Left kidney (tissue), 2 donors: Measurements from ENCODE around the gene RALGPS2. TPM values are rescaled to one million over a fixed set of nuclear protein-coding genes. Genes with fewer than 3 reads are reported as not detected.
"Not testable (repeated sequence)": the region's sequence is repeated elsewhere in the genome, so short reads cannot be mapped to it uniquely, and the experiment has no call there.

Experiments used
- DNase-seq: peaks from one replicate; pipeline ENCODE4 v3.0.0-alpha.2; 2013
- polyA plus RNA-seq: library from polyadenylated mRNA; unstranded; fragments of 120-200 nt; gene quantifications from one replicate; pipeline ENCODE4 v1.2.1, GENCODE V29; 2013; ENCODE audit not compliant: insufficient read length

Gene RALGPS2
- polyA plus RNA-seq, 1 donor, result 42.2 TPM

- DNase-seq, result no peak
These were observed 216.8 kb downstream of the RALGPS2 start for GRCh38 chr1:178941849-178942248.

GRCh38 chr1:178942285-178943198 is 217.5 kb downstream of the RALGPS2 start:
- no peak for DNase-seq

- no peak for DNase-seq
These were observed 219.7 kb downstream of the RALGPS2 start for GRCh38 chr1:178944729-178945128.

GRCh38 chr1:178945763-178946266 is 220.8 kb downstream of the RALGPS2 start:
- DNase-seq, result no peak

GRCh38 chr1:178946416-178946815 is 221.4 kb downstream of the RALGPS2 start:
- DNase-seq, result no peak

- DNase-seq, result no peak
These were observed 222.0 kb downstream of the RALGPS2 start for GRCh38 chr1:178946855-178947676.

GRCh38 chr1:178947677-178947981 is 222.6 kb downstream of the RALGPS2 start:
- DNase-seq, result no peak

- no peak for DNase-seq
These were observed 223.6 kb downstream of the RALGPS2 start for GRCh38 chr1:178948676-178949075.

- DNase-seq, result not testable (repeated sequence)
These were observed 224.8 kb downstream of the RALGPS2 start for GRCh38 chr1:178949866-178950265.

GRCh38 chr1:178951600-178951999 is 226.6 kb downstream of the RALGPS2 start:
- DNase-seq, result no peak

GRCh38 chr1:178953034-178953433 is 228.0 kb downstream of the RALGPS2 start:
- no peak for DNase-seq

GRCh38 chr1:178953538-178954324 is 228.7 kb downstream of the RALGPS2 start:
- no peak for DNase-seq

- no peak for DNase-seq
These were observed 229.3 kb downstream of the RALGPS2 start for GRCh38 chr1:178954325-178954690.

GRCh38 chr1:178954937-178955336 is 229.9 kb downstream of the RALGPS2 start:
- no peak for DNase-seq

- no peak for DNase-seq
These were observed 230.4 kb downstream of the RALGPS2 start for GRCh38 chr1:178955391-178955954.

GRCh38 chr1:178958491-178958890 is 233.4 kb downstream of the RALGPS2 start:
- DNase-seq, result no peak

- no peak for DNase-seq
These were observed 234.8 kb downstream of the RALGPS2 start for GRCh38 chr1:178959543-178960460.

GRCh38 chr1:178960482-178961240 is 235.6 kb downstream of the RALGPS2 start:
- DNase-seq, result no peak

- no peak for DNase-seq
These were observed 236.3 kb downstream of the RALGPS2 start for GRCh38 chr1:178961331-178961730.

- no peak for DNase-seq
These were observed 236.8 kb downstream of the RALGPS2 start for GRCh38 chr1:178961868-178962267.
